GM12878 (cell line): Measurements from ENCODE around the gene PAFAH2.

Experiments
- CEBPB ChIP-seq, 2 experiments: fragments of 150-350 bp in 1 of 2; IDR thresholded peaks; 2 replicates each; pipeline ENCODE4 v1.6.1; 2012 to 2014; ENCODE audit warnings: low read depth in 2 of 2, low read length in 2 of 2, borderline replicate concordance in 1 of 2, inconsistent platforms in 1 of 2
- EZH2 ChIP-seq: IDR thresholded peaks from 2 replicates; pipeline ENCODE4 v1.6.1; 2012; ENCODE audit warnings: low read depth, mild to moderate bottlenecking, control low read depth, inconsistent platforms, low read length, borderline replicate concordance; ENCODE audit not compliant: control insufficient read depth
- JUND ChIP-seq: IDR thresholded peaks from 2 replicates; pipeline ENCODE4 v1.6.1; 2012; ENCODE audit warnings: low read depth, mild to moderate bottlenecking, low read length, improper control_type of control experiment, moderate library complexity
- RB1 ChIP-seq: fragments of 450-650 bp; formaldehyde crosslinking; IDR thresholded peaks from 2 replicates; pipeline ENCODE4 v1.6.1; 2017; ENCODE audit warnings: mild to moderate bottlenecking, borderline replicate concordance
- RBBP5 ChIP-seq: fragments of 200-600 bp; sonication (generic); conservative IDR thresholded peaks from 2 replicates; pipeline ENCODE4 v1.6.1; 2016
- SIN3A ChIP-seq: IDR thresholded peaks from 2 replicates; pipeline ENCODE4 v1.6.1; 2012; ENCODE audit warnings: low read depth, low read length, improper control_type of control experiment
- SREBF1 ChIP-seq: IDR thresholded peaks from 2 replicates; pipeline ENCODE4 v1.6.1; 2012; ENCODE audit warnings: mild to moderate bottlenecking, low read length
- TCF7 ChIP-seq: IDR thresholded peaks from 2 replicates; pipeline ENCODE4 v1.6.1; 2014; ENCODE audit warnings: antibody characterized with exemption, borderline replicate concordance
- TF ChIP-seq, protein P1 (sequence below): fragments of 150-350 bp; IDR thresholded peaks from 2 replicates; pipeline ENCODE4 v1.6.1; 2016; ENCODE audit warnings: low read depth, low read length
- TF ChIP-seq, protein P2 (sequence below), 3 experiments: IDR thresholded peaks in 2 of 3; conservative IDR thresholded peaks in 1 of 3; 2 replicates each; pipeline ENCODE4 v1.5.1; 2011; ENCODE audit warnings: low read depth in 3 of 3, low read length in 3 of 3, mild to moderate bottlenecking in 3 of 3, control low read depth in 2 of 3, moderate library complexity in 2 of 3, inconsistent platforms in 1 of 3, mixed read lengths in 1 of 3; ENCODE audit not compliant: control insufficient read depth in 2 of 3, insufficient read depth in 1 of 3; ENCODE audit errors: extremely low read depth in 1 of 3
- TF ChIP-seq, protein P3 (sequence below): fragments of 450-650 bp; formaldehyde crosslinking; IDR thresholded peaks from 2 replicates; pipeline ENCODE4 v1.4.0; 2020; ENCODE audit warnings: mild to moderate bottlenecking, moderate library complexity

DNA sequence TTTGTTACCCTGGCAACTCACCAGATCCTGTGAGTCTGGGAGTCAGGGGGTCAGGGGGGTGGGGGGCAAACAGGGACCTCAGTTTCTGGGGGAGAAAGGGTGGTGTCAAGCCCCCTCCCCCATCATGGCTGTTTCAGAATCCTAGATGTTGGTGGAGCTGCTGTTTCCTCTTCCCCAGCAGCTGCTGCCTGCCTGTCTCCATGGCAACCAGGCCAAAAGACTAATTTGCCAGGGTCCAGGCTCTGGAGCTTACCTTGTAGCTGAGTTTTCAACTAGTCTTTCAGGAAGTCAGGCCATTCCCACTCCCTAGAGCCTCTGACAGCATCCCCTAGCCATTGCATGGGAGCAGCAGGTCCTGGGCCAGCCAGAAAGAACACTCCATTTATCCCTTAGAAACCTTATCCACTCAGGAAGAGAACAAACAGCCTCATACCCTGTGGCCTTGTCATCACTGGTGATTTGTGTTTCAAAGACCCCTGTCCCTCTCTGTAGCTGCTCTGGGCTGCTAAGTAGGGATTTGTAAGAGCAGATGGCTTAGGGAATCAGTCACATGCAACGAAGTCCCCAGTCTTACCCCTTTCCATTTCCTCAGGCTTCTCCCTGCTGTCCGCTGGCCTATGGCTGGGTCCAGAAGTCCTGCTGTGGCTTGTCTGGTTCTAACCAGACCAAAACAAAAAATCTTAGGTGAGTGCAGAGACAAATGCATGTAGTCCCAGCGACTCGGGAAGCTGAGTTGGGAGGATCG, 70.2 kb downstream of the PAFAH2 start:
- TF ChIP-seq, protein P1, sequence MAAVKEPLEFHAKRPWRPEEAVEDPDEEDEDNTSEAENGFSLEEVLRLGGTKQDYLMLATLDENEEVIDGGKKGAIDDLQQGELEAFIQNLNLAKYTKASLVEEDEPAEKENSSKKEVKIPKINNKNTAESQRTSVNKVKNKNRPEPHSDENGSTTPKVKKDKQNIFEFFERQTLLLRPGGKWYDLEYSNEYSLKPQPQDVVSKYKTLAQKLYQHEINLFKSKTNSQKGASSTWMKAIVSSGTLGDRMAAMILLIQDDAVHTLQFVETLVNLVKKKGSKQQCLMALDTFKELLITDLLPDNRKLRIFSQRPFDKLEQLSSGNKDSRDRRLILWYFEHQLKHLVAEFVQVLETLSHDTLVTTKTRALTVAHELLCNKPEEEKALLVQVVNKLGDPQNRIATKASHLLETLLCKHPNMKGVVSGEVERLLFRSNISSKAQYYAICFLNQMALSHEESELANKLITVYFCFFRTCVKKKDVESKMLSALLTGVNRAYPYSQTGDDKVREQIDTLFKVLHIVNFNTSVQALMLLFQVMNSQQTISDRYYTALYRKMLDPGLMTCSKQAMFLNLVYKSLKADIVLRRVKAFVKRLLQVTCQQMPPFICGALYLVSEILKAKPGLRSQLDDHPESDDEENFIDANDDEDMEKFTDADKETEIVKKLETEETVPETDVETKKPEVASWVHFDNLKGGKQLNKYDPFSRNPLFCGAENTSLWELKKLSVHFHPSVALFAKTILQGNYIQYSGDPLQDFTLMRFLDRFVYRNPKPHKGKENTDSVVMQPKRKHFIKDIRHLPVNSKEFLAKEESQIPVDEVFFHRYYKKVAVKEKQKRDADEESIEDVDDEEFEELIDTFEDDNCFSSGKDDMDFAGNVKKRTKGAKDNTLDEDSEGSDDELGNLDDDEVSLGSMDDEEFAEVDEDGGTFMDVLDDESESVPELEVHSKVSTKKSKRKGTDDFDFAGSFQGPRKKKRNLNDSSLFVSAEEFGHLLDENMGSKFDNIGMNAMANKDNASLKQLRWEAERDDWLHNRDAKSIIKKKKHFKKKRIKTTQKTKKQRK: no peak
- TF ChIP-seq, protein P2, sequence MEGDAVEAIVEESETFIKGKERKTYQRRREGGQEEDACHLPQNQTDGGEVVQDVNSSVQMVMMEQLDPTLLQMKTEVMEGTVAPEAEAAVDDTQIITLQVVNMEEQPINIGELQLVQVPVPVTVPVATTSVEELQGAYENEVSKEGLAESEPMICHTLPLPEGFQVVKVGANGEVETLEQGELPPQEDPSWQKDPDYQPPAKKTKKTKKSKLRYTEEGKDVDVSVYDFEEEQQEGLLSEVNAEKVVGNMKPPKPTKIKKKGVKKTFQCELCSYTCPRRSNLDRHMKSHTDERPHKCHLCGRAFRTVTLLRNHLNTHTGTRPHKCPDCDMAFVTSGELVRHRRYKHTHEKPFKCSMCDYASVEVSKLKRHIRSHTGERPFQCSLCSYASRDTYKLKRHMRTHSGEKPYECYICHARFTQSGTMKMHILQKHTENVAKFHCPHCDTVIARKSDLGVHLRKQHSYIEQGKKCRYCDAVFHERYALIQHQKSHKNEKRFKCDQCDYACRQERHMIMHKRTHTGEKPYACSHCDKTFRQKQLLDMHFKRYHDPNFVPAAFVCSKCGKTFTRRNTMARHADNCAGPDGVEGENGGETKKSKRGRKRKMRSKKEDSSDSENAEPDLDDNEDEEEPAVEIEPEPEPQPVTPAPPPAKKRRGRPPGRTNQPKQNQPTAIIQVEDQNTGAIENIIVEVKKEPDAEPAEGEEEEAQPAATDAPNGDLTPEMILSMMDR (IDR thresholded peaks at IDR 0.05 in 2 of 3, conservative IDR thresholded peaks at IDR 0.05 in 1 of 3; ENCODE audit: control insufficient read depth in 2 of 3, extremely low read depth in 1 of 3, insufficient read depth in 1 of 3, low read depth in 3 of 3, low read length in 3 of 3): no peak
- TF ChIP-seq SIN3A (no peak), RBBP5 (no peak), EZH2 (no peak), TCF7 (no peak), SREBF1 (no peak), CEBPB (IDR thresholded peaks at IDR 0.05; ENCODE audit: borderline replicate concordance in 1 of 2, low read depth in 2 of 2, low read length in 2 of 2) (no peak), RB1 (no peak), JUND (no peak)
- TF ChIP-seq, protein P3, sequence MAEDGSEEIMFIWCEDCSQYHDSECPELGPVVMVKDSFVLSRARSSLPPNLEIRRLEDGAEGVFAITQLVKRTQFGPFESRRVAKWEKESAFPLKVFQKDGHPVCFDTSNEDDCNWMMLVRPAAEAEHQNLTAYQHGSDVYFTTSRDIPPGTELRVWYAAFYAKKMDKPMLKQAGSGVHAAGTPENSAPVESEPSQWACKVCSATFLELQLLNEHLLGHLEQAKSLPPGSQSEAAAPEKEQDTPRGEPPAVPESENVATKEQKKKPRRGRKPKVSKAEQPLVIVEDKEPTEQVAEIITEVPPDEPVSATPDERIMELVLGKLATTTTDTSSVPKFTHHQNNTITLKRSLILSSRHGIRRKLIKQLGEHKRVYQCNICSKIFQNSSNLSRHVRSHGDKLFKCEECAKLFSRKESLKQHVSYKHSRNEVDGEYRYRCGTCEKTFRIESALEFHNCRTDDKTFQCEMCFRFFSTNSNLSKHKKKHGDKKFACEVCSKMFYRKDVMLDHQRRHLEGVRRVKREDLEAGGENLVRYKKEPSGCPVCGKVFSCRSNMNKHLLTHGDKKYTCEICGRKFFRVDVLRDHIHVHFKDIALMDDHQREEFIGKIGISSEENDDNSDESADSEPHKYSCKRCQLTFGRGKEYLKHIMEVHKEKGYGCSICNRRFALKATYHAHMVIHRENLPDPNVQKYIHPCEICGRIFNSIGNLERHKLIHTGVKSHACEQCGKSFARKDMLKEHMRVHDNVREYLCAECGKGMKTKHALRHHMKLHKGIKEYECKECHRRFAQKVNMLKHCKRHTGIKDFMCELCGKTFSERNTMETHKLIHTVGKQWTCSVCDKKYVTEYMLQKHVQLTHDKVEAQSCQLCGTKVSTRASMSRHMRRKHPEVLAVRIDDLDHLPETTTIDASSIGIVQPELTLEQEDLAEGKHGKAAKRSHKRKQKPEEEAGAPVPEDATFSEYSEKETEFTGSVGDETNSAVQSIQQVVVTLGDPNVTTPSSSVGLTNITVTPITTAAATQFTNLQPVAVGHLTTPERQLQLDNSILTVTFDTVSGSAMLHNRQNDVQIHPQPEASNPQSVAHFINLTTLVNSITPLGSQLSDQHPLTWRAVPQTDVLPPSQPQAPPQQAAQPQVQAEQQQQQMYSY (CRISPR knock-in tag): no peak
